ENCODE data around the gene CALHM6. TPM values are rescaled to one million over a fixed set of nuclear protein-coding genes. Genes with fewer than 3 reads are reported as not detected.

The CALHM6 gene
- total RNA-seq, 3 donors from 2014 or later = 4.2 to 5.6 TPM; not detected in 1

GRCh38 chr6:116445102-116445501 is 16.1 kb upstream of the CALHM6 start:
- Histone ChIP-seq H3K4me3 (no peak overlapping the region), H3K9me3 (no peaks in the 10 kb centered on the region), H3K36me3 (ENCODE audit: low read depth) (no peaks in the 10 kb centered on the region), H3K4me1 (ENCODE audit: low read depth) (no peaks in the 10 kb centered on the region)
- DNase-seq (no peak), ATAC-seq (peak; percentile 68)
- TF ChIP-seq, protein P1, sequence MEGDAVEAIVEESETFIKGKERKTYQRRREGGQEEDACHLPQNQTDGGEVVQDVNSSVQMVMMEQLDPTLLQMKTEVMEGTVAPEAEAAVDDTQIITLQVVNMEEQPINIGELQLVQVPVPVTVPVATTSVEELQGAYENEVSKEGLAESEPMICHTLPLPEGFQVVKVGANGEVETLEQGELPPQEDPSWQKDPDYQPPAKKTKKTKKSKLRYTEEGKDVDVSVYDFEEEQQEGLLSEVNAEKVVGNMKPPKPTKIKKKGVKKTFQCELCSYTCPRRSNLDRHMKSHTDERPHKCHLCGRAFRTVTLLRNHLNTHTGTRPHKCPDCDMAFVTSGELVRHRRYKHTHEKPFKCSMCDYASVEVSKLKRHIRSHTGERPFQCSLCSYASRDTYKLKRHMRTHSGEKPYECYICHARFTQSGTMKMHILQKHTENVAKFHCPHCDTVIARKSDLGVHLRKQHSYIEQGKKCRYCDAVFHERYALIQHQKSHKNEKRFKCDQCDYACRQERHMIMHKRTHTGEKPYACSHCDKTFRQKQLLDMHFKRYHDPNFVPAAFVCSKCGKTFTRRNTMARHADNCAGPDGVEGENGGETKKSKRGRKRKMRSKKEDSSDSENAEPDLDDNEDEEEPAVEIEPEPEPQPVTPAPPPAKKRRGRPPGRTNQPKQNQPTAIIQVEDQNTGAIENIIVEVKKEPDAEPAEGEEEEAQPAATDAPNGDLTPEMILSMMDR (IDR thresholded peaks at IDR 0.05) = no peak
- intact Hi-C loops (cut with DNase I, micrococcal nuclease) = no loop called here

GRCh38 chr6:116446399-116446798 is 14.8 kb upstream of the CALHM6 start:
- H3K9me3 ChIP-seq = no peaks in the 10 kb centered on the region
- H3K36me3 ChIP-seq (ENCODE audit: low read depth) = no peaks in the 10 kb centered on the region
- no peak overlapping the region for H3K4me3 ChIP-seq
- TF ChIP-seq, protein P1 (IDR thresholded peaks at IDR 0.05) = no peak
- H3K4me1 ChIP-seq (ENCODE audit: low read depth) = no peaks in the 10 kb centered on the region
- DNase-seq (no peak), ATAC-seq (peak; percentile 45)
- intact Hi-C loops (cut with DNase I, micrococcal nuclease) = no loop called here

GRCh38 chr6:116447052-116447451 is 14.1 kb upstream of the CALHM6 start:
- DNase-seq (no peak), ATAC-seq (no peak)
- H3K4me1 ChIP-seq (ENCODE audit: low read depth) = no peaks in the 10 kb centered on the region
- H3K9me3 ChIP-seq = no peaks in the 10 kb centered on the region
- intact Hi-C loops (cut with DNase I, micrococcal nuclease) = no loop called here
- TF ChIP-seq, protein P1 (IDR thresholded peaks at IDR 0.05) = no peak
- no peak overlapping the region for H3K4me3 ChIP-seq
- no peaks in the 10 kb centered on the region for H3K36me3 ChIP-seq (ENCODE audit: low read depth)

DNA sequence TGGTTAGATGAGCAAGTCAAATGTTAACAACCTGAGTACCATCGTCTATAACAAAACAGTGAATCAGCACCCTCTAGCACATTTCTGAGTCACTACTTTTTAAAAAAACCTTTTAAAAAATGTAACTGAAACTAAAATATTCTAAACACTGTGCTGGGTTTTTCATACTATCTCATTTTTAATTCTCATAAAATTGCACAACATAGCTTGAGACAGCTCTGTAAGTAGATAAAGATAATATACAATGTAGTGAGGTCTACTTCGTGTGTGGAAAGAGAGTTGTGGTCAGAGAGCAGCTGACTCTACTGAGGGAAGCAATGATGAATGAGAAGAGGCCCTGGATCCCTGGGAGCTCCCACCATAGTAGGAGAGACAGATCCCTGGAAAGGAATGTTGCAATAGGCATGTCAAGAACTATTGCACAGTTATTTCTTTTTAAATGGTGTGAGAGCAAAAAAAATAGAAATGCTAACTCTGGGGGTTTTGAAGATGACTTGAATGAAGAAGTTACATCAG is 13.6 kb upstream of the CALHM6 start:
- no peaks in the 10 kb centered on the region for H3K36me3 ChIP-seq (ENCODE audit: low read depth)
- no peaks in the 10 kb centered on the region for H3K4me1 ChIP-seq (ENCODE audit: low read depth)
- no peak for DNase-seq
- H3K4me3 ChIP-seq = no peak overlapping the region
- intact Hi-C loops (cut with DNase I, micrococcal nuclease) = no loop called here
- TF ChIP-seq, protein P1 (IDR thresholded peaks at IDR 0.05) = no peak
- ATAC-seq = peak; percentile 27
- no peaks in the 10 kb centered on the region for H3K9me3 ChIP-seq

GRCh38 chr6:116449565-116449964 is 11.6 kb upstream of the CALHM6 start:
- H3K4me3 ChIP-seq = no peak overlapping the region
- H3K36me3 ChIP-seq (ENCODE audit: low read depth) = no peaks in the 10 kb centered on the region
- ATAC-seq = no peak
- TF ChIP-seq, protein P1 (IDR thresholded peaks at IDR 0.05) = no peak
- intact Hi-C loops (cut with DNase I, micrococcal nuclease) = no loop called here
- H3K4me1 ChIP-seq (ENCODE audit: low read depth) = no peaks in the 10 kb centered on the region
- DNase-seq = no peak
- no peaks in the 10 kb centered on the region for H3K9me3 ChIP-seq

DNA sequence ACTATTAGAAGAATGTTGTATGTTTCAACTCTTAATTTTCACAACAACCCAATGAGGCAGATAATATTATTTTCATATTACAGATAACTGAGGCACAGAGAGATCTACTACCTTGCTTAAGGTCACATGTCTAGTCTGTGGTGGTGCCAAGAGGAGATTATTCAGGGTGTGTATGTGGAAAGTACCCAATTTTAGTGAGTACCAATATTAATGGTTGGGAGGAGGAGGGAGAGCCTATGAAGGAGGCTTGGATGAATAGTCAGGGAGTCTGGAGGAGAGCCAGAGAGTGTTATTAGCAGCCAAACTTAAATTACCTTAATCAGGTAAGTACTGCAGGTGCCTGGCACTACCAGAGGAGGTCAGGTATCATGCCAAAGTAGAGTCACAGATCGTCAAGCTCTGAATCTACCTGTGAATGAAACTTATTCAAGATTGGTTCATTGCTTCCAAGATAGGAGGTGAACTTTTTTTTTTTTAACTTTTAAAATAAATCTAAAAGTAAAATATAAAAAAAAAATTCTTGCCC is 10.9 kb upstream of the CALHM6 start:
- intact Hi-C loops (cut with DNase I, micrococcal nuclease) = no loop called here
- DNase-seq (no peak), ATAC-seq (no peak)
- Histone ChIP-seq H3K36me3 (ENCODE audit: low read depth) (no peaks in the 10 kb centered on the region), H3K9me3 (no peaks in the 10 kb centered on the region), H3K4me1 (ENCODE audit: low read depth) (no peaks in the 10 kb centered on the region), H3K4me3 (no peak overlapping the region)
- TF ChIP-seq, protein P1 (IDR thresholded peaks at IDR 0.05) = no peak

Measured in mucosa of descending colon (tissue), 3 donors.